Caco-2 (cell line): Measurements from ENCODE around the gene IGSF23. TPM values are rescaled to one million over a fixed set of nuclear protein-coding genes. Genes with fewer than 3 reads are reported as not detected.
"Not testable (repeated sequence)": the region's sequence is repeated elsewhere in the genome, so short reads cannot be mapped to it uniquely, and the experiment has no call there.

Experiments
- BruUV-seq: library from RNA; stranded (reverse); fragments of 400-500 nt; replicated peaks from 2 replicates; lab custom pipeline; 2021; lab: Mats Ljungman, UMichigan
- CTCF ChIA-PET: fragments of 300-600 bp; sonication (Branson Sonifier 250); formaldehyde crosslinking; loops from one replicate; lab custom pipeline; 2022; ENCODE audit warnings: antibody characterized with exemption; lab: Charles Lee
- POLR2A ChIA-PET: fragments of 300-600 bp; sonication (Branson Sonifier 250); formaldehyde crosslinking; loops from one replicate; lab custom pipeline; 2022; ENCODE audit warnings: antibody characterized with exemption; lab: Charles Lee
- DNase-seq, 2 experiments: peaks; one replicate each; pipeline versions ENCODE4 v3.0.0 to v3.0.0-alpha.2; 2020 to 2022
- H3K27me3 ChIP-seq: replicated peaks from 2 replicates; pipeline ENCODE4 v1.6.0; 2011; ENCODE audit warnings: low read length; ENCODE audit not compliant: control insufficient read depth, insufficient read depth
- H3K36me3 ChIP-seq: 2 replicates; pipeline ENCODE4 v1.5.1; 2011; ENCODE audit warnings: low read length; ENCODE audit not compliant: control insufficient read depth, insufficient read depth
- H3K4me1 ChIP-seq: fragments of 250-450 bp; sonication (Bioruptor Pico); 2 replicates; pipeline ENCODE4 v1.5.1; 2020; ENCODE audit warnings: mild to moderate bottlenecking
- H3K4me3 ChIP-seq: 2 replicates; pipeline ENCODE4 v1.5.1; 2011; ENCODE audit warnings: low read depth, mild to moderate bottlenecking, control low read depth, low read length
- H3K9me3 ChIP-seq: fragments of 250-450 bp; sonication (Bioruptor Pico); 2 replicates; pipeline ENCODE4 v1.5.1; 2020; ENCODE audit warnings: mild to moderate bottlenecking, moderate library complexity
- H3K27ac Mint-ChIP-seq: one replicate; pipeline ENCODE4 v1.8.0; 2022; ENCODE audit warnings: mixed read lengths; ENCODE audit not compliant: unreplicated experiment
- H3K27me3 Mint-ChIP-seq: one replicate; pipeline ENCODE4 v1.8.0; 2022; ENCODE audit warnings: mixed read lengths; ENCODE audit not compliant: insufficient read depth, unreplicated experiment
- H3K36me3 Mint-ChIP-seq: one replicate; pipeline ENCODE4 v1.8.0; 2022; ENCODE audit warnings: mild to moderate bottlenecking, mixed read lengths; ENCODE audit not compliant: insufficient read depth, unreplicated experiment
- H3K4me1 Mint-ChIP-seq: one replicate; pipeline ENCODE4 v1.8.0; 2022; ENCODE audit warnings: low read depth, mixed read lengths; ENCODE audit not compliant: unreplicated experiment
- H3K4me3 Mint-ChIP-seq: one replicate; pipeline ENCODE4 v1.8.0; 2022; ENCODE audit warnings: mild to moderate bottlenecking, moderate library complexity, mixed read lengths; ENCODE audit not compliant: unreplicated experiment
- H3K9me3 Mint-ChIP-seq: one replicate; pipeline ENCODE4 v1.8.0; 2022; ENCODE audit warnings: mixed read lengths; ENCODE audit not compliant: unreplicated experiment
- intact Hi-C: fragments of 100-400 bp; cut with micrococcal nuclease; formaldehyde crosslinking; loops from one replicate; pipeline ENCODE4 v1.10.0; 2022; ENCODE audit not compliant: unreplicated experiment
- total RNA-seq: library from RNA; stranded (reverse); gene quantifications from 2 replicates; pipeline ENCODE4 v1.2.3, GENCODE V29; 2022
- TF ChIP-seq, protein P1 (sequence below), 2 experiments: fragments of 200-600 bp in 1 of 2; IDR thresholded peaks; 1 replicate in 1 of 2; 2 replicates in 1 of 2; pipeline versions ENCODE4 v1.5.1 to v1.8.0; 2011 to 2022; ENCODE audit warnings: antibody characterized with exemption in 1 of 2, control low read depth in 1 of 2, inconsistent platforms in 1 of 2, low read depth in 1 of 2, low read length in 1 of 2, mild to moderate bottlenecking in 1 of 2, moderate library complexity in 1 of 2; ENCODE audit not compliant: insufficient read depth in 1 of 2, severe bottlenecking in 1 of 2, unreplicated experiment in 1 of 2

IGSF23 gene
- total RNA-seq, 1 experiment from 2014 or later: 3.9 TPM

DNA sequence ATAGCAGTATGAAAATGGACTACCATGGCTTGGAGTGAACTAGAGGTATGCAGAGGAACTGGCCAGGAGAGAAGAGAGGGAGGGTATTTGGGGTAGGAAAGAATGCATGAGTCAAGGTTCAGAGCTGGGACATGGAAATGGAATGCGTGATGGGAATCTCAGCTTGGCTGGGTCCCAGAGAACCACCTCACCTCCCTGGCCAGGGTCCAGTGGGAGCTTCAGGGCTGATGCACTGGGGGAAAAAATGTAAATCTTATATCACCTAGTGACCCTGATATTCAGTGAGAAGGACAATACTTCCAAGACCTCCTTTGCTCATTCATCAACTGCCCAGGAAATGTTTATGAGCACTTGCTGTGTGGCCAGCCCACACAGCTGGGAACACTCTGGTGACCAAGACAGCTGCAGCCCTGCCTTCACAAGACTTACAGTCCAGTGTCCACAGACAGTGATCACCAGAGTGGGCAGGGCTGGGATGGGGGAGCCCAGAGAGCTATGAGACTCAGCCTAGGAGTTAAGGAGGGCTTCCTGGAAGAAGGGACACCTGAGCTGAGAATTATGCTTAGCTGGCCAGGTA, 12.8 kb downstream of the IGSF23 start:
- Mint-ChIP-seq H3K27ac (peak overlapping the region; percentile 37), H3K36me3 (peaks cover 5% of the 10 kb centered on the region), H3K9me3 (no peaks in the 10 kb centered on the region), H3K4me3 (no peak overlapping the region), H3K4me1 (peaks cover 16% of the 10 kb centered on the region), H3K27me3 (no peaks in the 10 kb centered on the region)
- intact Hi-C loops: no loop called here
- peaks cover 21% of the 10 kb centered on the region for H3K4me1 ChIP-seq
- TF ChIP-seq, protein P1, sequence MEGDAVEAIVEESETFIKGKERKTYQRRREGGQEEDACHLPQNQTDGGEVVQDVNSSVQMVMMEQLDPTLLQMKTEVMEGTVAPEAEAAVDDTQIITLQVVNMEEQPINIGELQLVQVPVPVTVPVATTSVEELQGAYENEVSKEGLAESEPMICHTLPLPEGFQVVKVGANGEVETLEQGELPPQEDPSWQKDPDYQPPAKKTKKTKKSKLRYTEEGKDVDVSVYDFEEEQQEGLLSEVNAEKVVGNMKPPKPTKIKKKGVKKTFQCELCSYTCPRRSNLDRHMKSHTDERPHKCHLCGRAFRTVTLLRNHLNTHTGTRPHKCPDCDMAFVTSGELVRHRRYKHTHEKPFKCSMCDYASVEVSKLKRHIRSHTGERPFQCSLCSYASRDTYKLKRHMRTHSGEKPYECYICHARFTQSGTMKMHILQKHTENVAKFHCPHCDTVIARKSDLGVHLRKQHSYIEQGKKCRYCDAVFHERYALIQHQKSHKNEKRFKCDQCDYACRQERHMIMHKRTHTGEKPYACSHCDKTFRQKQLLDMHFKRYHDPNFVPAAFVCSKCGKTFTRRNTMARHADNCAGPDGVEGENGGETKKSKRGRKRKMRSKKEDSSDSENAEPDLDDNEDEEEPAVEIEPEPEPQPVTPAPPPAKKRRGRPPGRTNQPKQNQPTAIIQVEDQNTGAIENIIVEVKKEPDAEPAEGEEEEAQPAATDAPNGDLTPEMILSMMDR (IDR thresholded peaks at IDR 0.05; ENCODE audit: insufficient read depth in 1 of 2, low read depth in 1 of 2, low read length in 1 of 2, severe bottlenecking in 1 of 2, unreplicated experiment in 1 of 2): no peak
- H3K4me3 ChIP-seq: no peak overlapping the region
- no peaks in the 10 kb centered on the region for H3K27me3 ChIP-seq
- ChIA-PET CTCF (interaction anchor here (0.6 to 1.8 kb wide), 6 partner anchors 10 to 55 kb away, joined by 4 to 13 read pairs (median 6); partner anchors contain the start of gene IGSF23), POLR2A (interaction anchor here (0.6 kb wide), 1 partner anchor 17 kb away, joined by 3 read pairs; the partner anchor contains the start of gene PVR)
- H3K9me3 ChIP-seq: no peaks in the 10 kb centered on the region
- H3K36me3 ChIP-seq: peaks cover 5% of the 10 kb centered on the region
- BruUV-seq: no TSS peak
- DNase-seq: no peak

DNA sequence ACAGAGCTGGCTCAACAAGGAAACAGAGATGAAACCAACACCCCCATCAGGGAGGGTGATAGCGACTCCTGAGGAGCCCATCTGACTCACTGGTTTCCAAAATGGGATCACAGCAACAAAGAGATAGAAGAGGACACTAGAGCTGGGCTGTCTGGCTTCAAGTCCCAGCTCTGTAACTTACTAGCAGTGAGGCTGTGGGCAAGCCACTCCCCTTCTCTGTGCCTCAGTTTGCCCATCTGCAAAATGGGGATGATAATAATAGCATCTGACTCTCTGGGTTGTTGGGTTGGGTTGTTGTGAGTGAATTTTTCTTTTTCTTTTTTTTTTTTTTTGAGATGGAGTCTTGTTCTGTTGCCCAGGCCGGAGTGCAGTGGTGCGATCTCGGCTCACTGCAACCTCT, 14.3 kb downstream of the IGSF23 start:
- Histone ChIP-seq H3K9me3 (no peaks in the 10 kb centered on the region), H3K27me3 (no peaks in the 10 kb centered on the region), H3K4me3 (no peak overlapping the region), H3K36me3 (peaks cover 5% of the 10 kb centered on the region), H3K4me1 (peaks cover 21% of the 10 kb centered on the region)
- DNase-seq: no peak
- no peaks in the 10 kb centered on the region for H3K27me3 Mint-ChIP-seq
- no peaks in the 10 kb centered on the region for H3K9me3 Mint-ChIP-seq
- H3K4me3 Mint-ChIP-seq: no peak overlapping the region
- intact Hi-C loops: no loop called here
- peaks cover 5% of the 10 kb centered on the region for H3K36me3 Mint-ChIP-seq
- peaks cover 16% of the 10 kb centered on the region for H3K4me1 Mint-ChIP-seq
- CTCF ChIA-PET: interaction anchor here (1.7 kb wide), 1 partner anchor 57 kb away, joined by 13 read pairs; no protein-coding TSS in a partner anchor
- BruUV-seq: no TSS peak
- no peak overlapping the region for H3K27ac Mint-ChIP-seq
- POLR2A ChIA-PET: no interaction called here
- TF ChIP-seq, protein P1 (IDR thresholded peaks at IDR 0.05; ENCODE audit: insufficient read depth in 1 of 2, low read depth in 1 of 2, low read length in 1 of 2, severe bottlenecking in 1 of 2, unreplicated experiment in 1 of 2): no peak

DNA sequence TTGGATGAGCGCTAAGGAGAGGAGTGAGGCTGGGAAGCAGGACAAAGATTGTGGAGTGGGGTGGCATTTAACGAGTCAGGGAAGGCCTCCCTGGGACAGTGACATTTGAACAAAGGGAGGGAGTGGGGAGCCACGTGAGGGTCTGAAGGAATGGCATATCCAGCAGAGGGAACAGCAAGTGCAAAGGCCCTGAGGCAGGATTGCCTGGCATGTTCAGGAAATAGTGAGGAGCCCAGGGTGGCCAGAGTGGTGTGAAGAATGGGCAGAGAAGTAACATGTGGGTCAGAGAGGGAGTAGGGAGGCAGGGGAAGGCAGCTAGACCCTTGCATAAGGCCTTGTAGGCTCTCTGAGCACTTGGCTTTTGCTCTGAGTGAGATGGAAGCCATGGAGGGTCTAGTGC, 15.4 kb downstream of the IGSF23 start:
- Mint-ChIP-seq H3K27ac (no peak overlapping the region), H3K36me3 (peaks cover 5% of the 10 kb centered on the region), H3K27me3 (no peaks in the 10 kb centered on the region), H3K4me1 (peaks cover 21% of the 10 kb centered on the region), H3K9me3 (no peaks in the 10 kb centered on the region), H3K4me3 (no peak overlapping the region)
- no TSS peak for BruUV-seq
- no peaks in the 10 kb centered on the region for H3K9me3 ChIP-seq
- CTCF ChIA-PET: no interaction called here
- POLR2A ChIA-PET: no interaction called here
- H3K4me3 ChIP-seq: no peak overlapping the region
- H3K4me1 ChIP-seq: peaks cover 21% of the 10 kb centered on the region
- peaks cover 5% of the 10 kb centered on the region for H3K36me3 ChIP-seq
- no peak for DNase-seq
- TF ChIP-seq, protein P1 (IDR thresholded peaks at IDR 0.05; ENCODE audit: insufficient read depth in 1 of 2, low read depth in 1 of 2, low read length in 1 of 2, severe bottlenecking in 1 of 2, unreplicated experiment in 1 of 2): no peak
- intact Hi-C loops: no loop called here
- no peaks in the 10 kb centered on the region for H3K27me3 ChIP-seq

DNA sequence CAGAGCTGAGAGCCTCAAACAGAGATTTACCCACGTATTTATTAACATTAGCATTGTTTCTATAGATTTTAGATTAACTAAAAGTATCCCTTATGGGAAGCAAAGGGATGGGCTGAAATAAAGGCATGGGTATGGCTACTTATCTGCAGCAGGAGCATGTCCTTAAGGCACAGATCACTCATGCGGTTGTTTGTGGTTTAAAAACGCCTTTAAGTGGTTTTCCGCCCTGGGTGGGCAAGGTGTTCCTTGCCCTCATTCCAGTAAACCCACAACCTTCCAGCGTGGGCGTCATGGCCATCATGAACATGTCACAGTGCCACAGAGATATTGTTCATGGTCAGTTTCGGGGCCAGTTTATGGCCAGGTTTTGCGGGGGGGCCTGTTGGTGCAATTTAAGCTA, 18.2 kb downstream of the IGSF23 start:
- H3K4me3 ChIP-seq, DNase-seq, H3K27ac Mint-ChIP-seq, BruUV-seq, H3K36me3 ChIP-seq, H3K9me3 ChIP-seq, H3K27me3 ChIP-seq, H3K9me3 Mint-ChIP-seq, H3K4me3 Mint-ChIP-seq, POLR2A ChIA-PET, CTCF ChIA-PET, H3K27me3 Mint-ChIP-seq, intact Hi-C loops: not testable (repeated sequence)
- H3K4me1 ChIP-seq: peaks cover 19% of the 10 kb centered on the region
- H3K36me3 Mint-ChIP-seq: peaks cover 13% of the 10 kb centered on the region
- peaks cover 24% of the 10 kb centered on the region for H3K4me1 Mint-ChIP-seq

DNA sequence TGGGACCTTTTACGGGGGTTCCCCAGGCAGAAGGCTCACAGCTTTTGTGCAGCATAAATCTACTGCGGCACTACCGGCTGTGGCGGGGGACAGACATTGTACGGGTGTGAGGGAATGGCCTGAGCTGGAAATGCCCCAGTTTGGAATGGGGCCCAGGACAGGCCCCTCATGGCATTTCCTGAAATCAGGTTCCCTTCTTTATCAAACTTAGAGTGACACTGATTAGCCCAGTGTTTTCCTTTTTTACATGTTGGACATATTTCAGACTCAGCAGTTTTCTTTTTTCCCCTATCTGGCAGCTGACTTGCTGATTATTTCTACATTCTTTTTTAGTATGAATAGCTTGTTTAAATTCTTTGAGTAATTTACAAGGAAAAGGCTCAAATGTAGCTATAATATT, 20.7 kb downstream of the IGSF23 start:
- H3K4me3 ChIP-seq, POLR2A ChIA-PET, DNase-seq, H3K27me3 ChIP-seq, BruUV-seq, H3K9me3 Mint-ChIP-seq, H3K4me3 Mint-ChIP-seq, H3K27ac Mint-ChIP-seq, intact Hi-C loops, H3K27me3 Mint-ChIP-seq, H3K36me3 ChIP-seq, H3K9me3 ChIP-seq: not testable (repeated sequence)
- Mint-ChIP-seq H3K4me1 (peaks cover 31% of the 10 kb centered on the region), H3K36me3 (peaks cover 13% of the 10 kb centered on the region)
- CTCF ChIA-PET: interaction anchor here (0.6 kb wide), 1 partner anchor 24 kb away, joined by 5 read pairs; no protein-coding TSS in a partner anchor
- H3K4me1 ChIP-seq: peaks cover 33% of the 10 kb centered on the region
